ENCODE data around the gene MCF2L2.

DNA sequence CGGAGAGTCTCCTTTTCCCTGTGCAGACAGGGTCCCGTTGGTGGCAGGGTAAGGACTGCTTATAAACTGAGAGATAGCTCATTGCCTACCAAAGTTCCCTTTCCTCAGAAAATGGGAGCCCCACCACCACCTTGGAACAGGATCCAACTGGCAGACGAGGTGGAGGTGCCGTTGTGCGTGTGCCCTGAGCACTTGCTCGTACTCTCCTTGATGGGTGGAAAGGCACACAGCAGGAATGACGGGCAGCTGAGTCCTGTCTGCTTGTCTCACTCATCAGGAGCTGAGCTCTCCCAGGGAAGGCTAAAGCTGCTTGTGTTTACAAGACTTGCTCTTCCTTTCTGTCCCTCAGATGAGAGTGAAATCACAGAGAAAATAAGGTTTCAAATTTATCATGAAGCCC is 114.7 kb downstream of the MCF2L2 start:
- TF ChIP-seq POLR2A (IDR thresholded peaks at IDR 0.05) (no peak), POLR2AphosphoS5 (IDR thresholded peaks at IDR 0.05) (no peak)
- TF ChIP-seq, protein P1, sequence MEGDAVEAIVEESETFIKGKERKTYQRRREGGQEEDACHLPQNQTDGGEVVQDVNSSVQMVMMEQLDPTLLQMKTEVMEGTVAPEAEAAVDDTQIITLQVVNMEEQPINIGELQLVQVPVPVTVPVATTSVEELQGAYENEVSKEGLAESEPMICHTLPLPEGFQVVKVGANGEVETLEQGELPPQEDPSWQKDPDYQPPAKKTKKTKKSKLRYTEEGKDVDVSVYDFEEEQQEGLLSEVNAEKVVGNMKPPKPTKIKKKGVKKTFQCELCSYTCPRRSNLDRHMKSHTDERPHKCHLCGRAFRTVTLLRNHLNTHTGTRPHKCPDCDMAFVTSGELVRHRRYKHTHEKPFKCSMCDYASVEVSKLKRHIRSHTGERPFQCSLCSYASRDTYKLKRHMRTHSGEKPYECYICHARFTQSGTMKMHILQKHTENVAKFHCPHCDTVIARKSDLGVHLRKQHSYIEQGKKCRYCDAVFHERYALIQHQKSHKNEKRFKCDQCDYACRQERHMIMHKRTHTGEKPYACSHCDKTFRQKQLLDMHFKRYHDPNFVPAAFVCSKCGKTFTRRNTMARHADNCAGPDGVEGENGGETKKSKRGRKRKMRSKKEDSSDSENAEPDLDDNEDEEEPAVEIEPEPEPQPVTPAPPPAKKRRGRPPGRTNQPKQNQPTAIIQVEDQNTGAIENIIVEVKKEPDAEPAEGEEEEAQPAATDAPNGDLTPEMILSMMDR (IDR thresholded peaks at IDR 0.05 in 8 of 11, conservative IDR thresholded peaks at IDR 0.05 in 3 of 11), result no peak

Measured in spleen (tissue), 7 donors.